HG03571 (cell line): ENCODE data around the gene HK1.
"Not testable (repeated sequence)": the region's sequence is repeated elsewhere in the genome, so short reads cannot be mapped to it uniquely, and the experiment has no call there.

Experiments
- ATAC-seq: cut with Tn5 transposase; IDR thresholded peaks from one replicate; pipeline ENCODE4 v1.9.1; 2021; ENCODE audit not compliant: unreplicated experiment

The HK1 gene

GRCh38 chr10:69278446-69278963, at the start of gene HK1:
TSS of gene HK1 (plus strand) at chr10:69278496.
- ATAC-seq: no peak

DNA sequence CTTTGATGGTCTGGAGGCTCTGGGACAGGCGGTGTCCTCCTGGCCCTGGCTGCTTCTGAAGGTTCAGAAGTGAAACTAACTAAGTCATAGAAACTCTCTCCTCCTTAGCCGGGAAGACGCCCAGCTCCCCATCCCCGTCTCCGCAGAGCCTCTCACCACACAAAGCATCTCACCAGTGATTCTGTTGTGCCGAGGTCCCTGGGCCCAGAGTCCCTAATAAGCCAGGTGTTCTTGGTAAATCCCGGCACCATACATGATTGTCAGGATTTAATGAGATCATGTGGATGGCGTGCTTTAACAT, 48.7 kb upstream of the HK1 start:
- no peak for ATAC-seq

GRCh38 chr10:69230128-69230527, 48.2 kb upstream of the HK1 start:
- no peak for ATAC-seq

DNA sequence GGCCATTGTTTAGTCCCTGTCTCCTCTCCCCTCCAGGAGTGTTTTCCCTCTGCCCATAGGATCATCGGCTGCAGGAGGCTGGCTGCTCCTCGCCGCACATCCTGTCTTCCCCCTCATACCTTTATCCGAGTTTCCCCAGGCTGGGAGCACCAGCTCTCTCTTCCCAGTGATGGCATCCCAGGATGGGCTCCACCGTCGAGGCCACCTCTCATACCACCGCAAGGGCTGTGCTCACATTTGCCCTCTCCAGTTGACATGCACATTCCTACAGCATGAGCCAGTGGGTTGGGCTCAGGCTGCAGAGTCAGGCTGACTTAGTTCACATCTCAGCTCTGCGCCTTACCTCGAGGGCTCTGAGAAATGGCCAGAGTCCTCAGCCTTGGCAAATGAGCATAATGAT, 46.0 kb upstream of the HK1 start:
- no peak for ATAC-seq

DNA sequence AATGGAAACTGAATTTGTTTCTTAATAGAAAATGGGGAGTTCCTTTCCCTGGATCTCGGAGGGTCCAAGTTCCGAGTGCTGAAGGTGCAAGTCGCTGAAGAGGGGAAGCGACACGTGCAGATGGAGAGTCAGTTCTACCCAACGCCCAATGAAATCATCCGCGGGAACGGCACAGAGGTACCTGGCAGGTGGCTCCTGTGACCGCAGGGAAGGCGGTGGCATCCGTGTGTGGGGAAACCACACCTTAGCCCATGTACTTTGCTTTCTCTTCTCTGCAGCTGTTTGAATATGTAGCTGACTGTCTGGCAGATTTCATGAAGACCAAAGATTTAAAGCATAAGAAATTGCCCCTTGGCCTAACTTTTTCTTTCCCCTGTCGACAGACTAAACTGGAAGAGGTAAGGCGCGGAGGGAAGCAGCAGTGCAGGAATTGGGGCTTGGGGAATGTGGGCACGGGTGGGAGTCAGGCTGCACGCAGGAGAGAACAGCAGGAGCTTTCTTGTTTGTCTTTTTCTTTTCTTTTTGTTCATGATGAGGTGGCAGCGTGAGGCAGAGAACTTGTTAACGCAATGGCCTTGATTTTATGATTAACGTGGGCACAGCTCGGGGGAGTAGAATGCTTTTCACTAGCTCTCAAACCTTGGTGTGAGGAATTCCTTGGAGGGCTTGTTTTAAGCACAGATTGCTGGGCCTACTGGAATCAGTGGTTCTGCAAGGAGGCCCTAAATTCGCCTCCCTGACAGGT, 45.4 kb upstream of the HK1 start:
- no peak for ATAC-seq

DNA sequence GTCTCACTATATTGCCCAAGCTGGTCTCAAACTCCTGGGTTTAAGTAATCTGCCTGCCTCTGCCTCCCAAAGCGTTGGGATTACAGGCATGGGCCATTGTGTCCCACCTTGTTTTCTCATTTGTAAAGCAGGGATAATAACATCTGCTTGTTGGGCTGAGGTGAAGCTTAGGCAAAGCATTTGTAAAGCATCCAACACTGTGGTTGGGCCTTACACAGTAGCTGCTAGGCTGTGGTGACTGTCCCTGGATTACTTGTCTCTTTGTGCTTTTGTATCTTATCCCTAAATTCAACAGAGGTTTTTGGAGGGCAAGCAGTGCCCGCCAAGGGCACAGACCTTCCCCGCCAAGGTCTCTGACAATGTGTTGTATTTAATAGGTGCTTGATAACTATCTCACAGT, 43.8 kb upstream of the HK1 start:
- no peak for ATAC-seq

- ATAC-seq: peak; percentile 83
Measured at GRCh38 chr10:69237528-69238159, 40.7 kb upstream of the HK1 start.

- no peak for ATAC-seq
Measured at GRCh38 chr10:69239136-69239535, 39.2 kb upstream of the HK1 start.

GRCh38 chr10:69239816-69240434, 38.4 kb upstream of the HK1 start:
- no peak for ATAC-seq

DNA sequence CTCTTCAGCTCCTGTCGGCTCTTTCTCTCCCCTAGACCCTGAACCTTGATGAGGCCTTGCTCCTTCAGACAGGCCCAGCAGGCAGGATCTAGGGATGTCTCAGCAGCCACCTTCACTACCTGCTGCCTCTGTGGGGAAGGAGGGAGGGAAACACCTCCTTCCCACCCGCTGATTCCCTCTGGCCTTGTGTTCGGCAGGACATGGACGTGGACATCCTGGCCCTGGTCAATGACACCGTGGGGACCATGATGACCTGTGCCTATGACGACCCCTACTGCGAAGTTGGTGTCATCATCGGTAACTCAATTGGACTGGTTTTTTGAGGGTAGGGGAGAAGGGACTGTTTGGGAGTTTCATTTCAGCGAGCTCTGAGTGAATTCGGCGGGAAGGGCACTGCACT, 37.8 kb upstream of the HK1 start:
- no peak for ATAC-seq

DNA sequence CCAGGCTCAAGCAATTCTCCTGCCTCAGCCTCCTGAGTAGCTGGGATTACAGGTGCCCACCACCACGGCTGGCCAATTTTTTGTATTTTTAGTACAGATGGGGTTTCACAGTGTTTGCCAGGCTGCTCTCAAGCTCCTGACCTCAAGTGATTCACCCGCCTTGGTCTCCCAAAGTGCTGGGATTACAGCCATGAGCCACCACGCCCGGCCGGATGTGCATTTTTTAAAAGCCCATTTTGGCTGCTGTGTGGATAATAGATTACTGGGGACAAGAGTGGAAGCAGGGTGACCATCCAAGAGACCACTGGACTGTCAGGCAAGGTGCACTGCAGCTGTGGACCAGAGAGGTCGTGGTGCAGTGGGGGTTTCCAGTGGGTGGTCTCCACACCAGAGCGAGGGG, 36.7 kb upstream of the HK1 start:
- ATAC-seq: no peak

GRCh38 chr10:69242040-69242851, 36.0 kb upstream of the HK1 start:
- no peak for ATAC-seq

GRCh38 chr10:69242852-69243212, 35.5 kb upstream of the HK1 start:
- no peak for ATAC-seq

DNA sequence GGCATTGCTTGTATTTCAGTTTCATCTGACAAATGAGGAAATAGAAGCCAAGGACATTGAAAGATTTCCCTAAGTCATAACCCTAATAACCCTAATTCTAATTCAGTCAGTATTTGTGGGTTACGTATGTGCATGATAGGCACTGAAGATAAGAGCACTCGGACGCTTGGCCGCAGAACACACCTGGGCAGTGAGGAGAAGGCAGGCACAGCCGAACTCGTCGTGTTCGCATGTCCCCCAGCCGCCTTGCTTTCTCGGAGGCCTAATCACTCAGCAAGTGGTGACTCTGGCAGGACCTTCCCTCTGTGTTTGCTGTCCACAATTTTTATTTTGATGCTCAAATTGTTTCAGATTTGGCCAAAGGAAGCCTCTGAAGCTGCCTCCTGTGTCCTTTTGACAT, 34.5 kb upstream of the HK1 start:
- no peak for ATAC-seq

GRCh38 chr10:69246036-69246435, 32.3 kb upstream of the HK1 start:
- ATAC-seq: no peak

DNA sequence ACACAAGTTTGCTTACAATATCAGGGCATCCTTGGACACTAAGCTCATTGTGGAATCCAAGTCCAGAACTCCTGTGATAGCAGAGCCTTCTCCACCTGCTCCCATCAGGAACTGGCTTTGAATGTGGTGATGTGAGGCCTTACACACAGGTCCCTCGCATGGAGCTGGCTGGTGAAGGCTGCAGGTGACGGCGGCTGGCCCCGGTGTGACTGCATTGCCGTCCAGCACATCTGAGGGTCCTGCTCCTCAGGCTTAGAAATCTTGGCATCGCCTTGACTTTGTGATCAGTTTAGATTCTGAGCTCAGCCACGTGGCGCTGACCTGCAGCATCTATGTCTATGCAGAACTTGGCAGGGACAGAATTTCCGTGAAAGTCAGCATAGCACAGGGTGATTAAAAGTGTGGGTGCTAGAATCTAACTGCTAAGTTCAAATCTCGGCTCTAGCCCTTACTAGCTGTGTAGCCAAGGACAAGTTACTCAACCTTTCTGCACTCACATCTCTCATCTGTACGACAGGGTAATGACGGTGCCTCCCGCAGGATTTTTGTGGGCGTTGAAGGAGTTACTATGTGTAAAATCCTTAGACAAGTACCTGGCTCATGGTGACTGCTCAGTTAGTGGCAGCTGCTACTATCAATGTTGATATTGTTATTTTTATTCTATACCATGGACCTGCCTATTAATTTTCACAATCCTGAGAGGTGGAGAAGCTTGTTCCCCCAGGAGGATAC, 31.5 kb upstream of the HK1 start:
- ATAC-seq: no peak

- ATAC-seq: no peak
Measured at GRCh38 chr10:69247313-69247710, 31.0 kb upstream of the HK1 start.

DNA sequence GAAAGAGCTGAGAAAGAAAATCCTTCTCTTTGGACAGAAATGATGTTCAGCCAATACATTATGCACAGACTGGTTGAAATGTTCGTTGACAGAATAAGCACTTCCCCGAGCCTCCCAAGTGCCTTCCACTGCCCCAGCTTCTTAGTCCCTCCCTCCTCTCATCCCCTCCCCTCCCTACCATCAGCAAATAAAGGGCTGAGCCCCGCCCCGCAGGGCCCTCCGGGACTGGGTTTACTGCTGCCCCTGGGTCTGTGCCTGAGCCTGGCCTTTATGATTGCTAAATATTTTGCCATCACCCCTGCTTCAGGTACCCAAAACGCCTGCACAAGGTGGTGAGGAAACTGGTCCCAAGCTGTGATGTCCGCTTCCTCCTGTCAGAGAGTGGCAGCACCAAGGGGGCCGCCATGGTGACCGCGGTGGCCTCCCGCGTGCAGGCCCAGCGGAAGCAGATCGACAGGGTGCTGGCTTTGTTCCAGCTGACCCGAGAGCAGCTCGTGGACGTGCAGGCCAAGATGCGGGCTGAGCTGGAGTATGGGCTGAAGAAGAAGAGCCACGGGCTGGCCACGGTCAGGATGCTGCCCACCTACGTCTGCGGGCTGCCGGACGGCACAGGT, 30.1 kb upstream of the HK1 start:
- no peak for ATAC-seq

DNA sequence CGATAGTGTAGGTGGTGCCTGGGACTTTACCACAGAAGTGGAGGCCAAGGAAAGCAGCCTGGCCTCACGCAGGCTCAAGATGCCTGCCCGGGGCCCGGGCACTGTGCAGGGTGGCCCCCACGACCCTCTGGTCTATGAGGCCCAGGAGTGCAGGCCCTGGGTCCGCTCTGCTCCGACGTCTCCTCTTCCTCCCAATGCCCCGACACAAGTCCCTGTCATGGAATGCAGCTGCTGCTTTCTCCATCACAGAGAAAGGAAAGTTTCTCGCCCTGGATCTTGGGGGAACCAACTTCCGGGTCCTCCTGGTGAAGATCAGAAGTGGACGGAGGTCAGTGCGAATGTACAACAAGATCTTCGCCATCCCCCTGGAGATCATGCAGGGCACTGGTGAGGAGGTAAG, 28.3 kb upstream of the HK1 start:
- ATAC-seq: no peak

- not testable (repeated sequence) for ATAC-seq
Measured at GRCh38 chr10:69251417-69251816, 26.9 kb upstream of the HK1 start.

DNA sequence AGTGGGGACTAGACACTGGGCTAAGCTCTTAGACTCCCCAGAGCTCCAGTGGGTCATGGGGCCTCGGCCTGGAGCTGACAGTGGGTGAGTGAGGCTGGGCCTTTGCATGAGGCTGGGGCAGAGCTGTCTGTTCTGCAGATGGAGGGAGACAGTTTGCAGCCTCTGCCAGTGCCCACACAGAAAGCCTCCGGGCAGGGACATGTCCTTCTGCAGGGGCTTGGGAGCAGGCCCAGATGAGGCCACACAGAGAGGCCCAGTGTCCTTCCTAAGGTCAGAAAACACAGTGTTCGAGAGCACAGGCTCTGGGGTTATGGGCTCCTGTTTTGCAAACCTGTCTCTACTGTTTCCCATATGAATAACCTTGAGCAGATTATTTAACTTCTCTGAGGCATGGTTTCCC, 25.1 kb upstream of the HK1 start:
- no peak for ATAC-seq
